Activated naive CD4-positive, alpha-beta T cell treated with Interleukin-2 at 50 U/mL for 16 hours (primary cell): ENCODE measurements around the gene BICDL2.
A peak's percentile ranks its signal among the peaks of the same experiment; 100 is the strongest.

Experiments
- DNase-seq: peaks from one replicate; pipeline ENCODE4 v3.0.0-alpha.2; 2020

The BICDL2 gene

DNA sequence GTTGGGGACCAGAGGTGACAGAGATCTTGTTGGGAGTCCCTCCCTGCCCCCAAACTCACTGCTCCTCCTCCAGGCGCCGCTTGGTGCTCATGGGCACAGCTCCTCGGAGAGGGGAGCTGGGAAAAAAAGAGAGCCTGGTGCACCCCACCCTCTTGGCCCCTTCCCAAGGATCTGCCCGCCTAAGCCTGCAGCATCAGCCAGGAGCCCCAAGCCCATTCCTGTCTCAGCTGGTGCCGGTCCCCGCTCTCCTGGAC, 13.4 kb downstream of the BICDL2 start:
- DNase-seq: peak; percentile 29

DNA sequence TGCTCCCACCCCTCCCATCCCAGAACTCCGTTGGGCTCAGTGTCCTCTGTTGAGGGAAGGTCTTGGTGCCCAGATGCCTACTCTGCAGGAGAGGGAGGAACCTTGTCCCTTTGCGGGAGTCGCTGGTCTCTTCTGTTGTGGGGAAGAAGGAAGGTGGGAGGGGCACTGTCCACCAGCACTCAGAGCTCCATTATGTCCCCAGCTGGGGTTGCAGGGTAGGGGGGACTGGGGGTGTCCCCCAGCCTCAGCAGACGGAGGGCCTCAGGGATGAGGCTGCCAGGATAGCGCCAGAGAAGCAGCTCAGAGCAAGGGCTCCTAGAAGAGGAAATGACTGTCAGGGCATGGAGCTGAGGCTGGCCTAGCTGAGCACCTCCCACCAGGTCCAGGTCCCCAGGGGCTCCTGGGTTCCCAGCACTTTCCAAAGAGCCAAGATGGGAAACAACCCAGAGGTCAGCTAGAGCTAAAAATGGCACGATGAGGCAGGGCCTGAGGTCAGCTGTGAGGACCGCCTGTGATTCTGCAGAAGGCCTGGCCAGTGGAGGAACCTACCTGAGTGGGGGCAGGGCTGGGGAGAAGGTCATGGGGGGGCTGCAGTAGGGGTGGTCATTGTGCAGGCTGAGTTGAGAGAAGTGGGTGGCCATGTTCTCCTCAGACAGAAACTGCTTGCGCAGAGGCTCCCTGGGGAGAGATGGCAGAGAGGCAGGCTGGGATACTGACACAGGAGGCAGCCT, 13.9 kb downstream of the BICDL2 start:
- DNase-seq: peak; percentile 7

DNA sequence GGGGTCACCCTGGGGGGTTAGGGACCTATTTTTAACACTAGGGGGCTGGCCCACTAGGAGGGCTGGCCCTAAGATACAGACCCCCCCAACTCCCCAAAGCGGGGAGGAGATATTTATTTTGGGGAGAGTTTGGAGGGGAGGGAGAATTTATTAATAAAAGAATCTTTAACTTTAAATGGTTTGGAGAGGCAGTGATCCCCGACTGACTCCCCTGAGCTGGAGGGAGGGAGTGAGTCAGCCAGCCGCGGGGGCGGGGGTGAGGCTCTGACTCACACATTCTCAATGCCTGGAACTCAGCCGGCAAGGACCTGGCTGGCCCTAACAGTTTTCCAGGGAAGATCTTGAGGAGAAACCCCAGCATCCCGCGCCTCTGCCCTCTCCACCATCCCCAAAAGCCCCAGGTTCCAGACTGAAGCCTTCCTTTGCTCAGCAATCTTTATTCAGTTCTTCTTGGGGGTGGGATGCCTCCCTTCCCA, 14.5 kb downstream of the BICDL2 start:
- DNase-seq: peak; percentile 93

DNA sequence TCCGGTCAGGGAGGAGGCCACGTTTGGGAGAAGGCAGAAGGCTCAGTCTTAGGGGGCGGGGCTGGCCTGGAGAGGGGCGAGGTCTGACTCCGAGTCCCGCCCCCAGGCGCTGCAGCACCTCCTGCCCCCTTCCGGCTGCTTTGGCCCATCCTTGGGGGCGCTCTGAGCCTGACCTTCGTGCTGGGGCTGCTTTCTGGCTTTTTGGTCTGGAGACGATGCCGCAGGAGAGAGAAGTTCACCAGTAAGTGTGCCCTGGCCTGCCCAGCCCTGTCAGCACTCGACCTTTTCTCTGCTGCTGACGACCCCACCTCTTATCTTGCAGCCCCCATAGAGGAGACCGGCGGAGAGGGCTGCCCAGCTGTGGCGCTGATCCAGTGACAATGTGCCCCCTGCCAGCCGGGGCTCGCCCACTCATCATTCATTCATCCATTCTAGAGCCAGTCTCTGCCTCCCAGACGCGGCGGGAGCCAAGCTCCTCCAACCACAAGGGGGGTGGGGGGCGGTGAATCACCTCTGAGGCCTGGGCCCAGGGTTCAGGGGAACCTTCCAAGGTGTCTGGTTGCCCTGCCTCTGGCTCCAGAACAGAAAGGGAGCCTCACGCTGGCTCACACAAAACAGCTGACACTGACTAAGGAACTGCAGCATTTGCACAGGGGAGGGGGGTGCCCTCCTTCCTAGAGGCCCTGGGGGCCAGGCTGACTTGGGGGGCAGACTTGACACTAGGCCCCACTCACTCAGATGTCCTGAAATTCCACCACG, 15.1 kb downstream of the BICDL2 start:
- DNase-seq: peak; percentile 81

DNA sequence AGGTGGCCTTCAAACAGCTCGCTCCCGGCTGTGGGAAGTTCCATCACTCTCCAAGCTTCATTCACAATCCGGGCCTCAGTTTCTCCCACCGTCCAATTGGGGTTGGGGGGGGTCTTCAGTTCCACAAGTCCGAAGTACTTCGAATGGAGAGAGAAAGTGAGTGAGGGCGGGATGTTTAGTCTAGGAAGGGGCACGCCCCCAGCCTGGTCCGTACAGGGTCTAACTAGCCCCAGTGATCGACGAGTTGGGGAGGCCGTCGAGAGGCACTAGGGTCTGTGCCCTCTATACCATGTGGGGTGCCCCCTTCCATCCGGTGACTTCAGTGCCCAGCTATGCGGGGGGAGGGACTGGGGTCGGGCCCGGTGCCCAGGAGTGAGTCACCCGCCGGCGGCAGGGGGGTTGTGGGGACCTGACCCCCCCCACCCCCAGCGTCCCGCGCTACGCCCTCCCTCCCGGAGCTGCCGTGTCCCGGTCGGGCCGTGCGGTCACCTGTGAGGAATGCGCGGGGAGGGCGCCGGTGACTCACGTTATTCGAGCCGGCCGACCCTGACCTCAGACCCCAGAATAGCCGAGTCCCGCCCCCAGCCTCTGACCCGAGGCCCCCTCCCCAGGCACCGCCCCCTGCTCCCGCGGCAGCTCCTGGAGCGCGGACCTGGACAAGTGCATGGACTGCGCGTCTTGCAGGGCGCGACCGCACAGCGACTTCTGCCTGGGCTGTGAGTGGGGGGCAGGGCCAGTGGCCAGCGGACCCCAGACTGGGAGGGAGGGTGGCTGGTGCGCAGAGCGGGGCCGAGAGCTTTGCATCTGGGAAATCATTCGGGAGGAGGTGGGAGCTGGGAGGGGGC, 15.9 kb downstream of the BICDL2 start:
- peak; percentile 65 for DNase-seq

DNA sequence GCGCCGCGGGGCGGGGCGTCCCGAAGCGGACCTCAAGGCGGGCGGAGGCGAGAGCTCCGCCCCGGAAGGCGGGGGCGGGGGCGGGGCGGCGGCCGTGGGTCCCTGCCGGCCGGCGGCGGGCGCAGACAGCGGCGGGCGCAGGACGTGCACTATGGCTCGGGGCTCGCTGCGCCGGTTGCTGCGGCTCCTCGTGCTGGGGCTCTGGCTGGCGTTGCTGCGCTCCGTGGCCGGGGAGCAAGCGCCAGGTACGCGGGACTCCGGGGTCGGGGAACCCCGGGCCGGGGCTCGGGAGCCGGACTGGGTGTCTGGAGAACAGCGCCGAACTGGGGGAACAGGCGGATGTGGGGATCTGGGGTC, 16.5 kb downstream of the BICDL2 start, which contains the start of gene TNFRSF12A:
TNFRSF12A (plus strand) TSS at position 122 of the 357 bp plus-strand sequence; CDS start at position 152, 30 bp downstream.
- DNase-seq: peak; percentile 69

DNA sequence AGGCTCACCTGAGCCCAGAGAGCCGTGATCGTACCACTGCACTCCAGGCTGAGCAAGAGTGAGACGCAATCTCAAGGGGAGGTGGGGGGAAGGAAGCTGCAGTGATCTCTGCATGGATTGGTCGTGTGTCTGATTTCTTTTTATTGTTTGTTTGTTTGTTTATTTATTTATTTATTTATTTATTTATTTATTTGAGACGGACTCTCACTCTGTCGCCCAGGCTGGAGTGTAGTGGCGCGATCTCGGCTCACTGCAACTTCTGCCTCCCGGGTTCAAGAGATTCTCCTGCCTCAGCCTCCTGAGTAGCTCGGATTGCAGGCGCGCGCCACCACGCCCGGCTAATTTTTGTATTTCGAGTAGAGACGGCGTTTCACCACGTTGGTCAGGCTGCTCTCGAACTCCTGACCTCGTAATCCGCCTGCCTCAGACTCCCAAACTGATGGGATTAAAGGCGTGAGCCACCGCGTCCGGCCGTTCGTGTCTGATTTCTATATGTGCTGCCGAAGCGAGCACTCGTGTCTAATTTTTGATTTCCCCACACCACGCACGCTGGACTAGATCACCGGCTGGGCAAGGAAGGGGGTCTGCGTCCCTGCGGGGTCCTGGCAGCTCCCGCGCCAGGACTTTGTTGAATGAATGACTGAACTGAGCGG, 17.0 kb downstream of the BICDL2 start:
- no peak for DNase-seq

DNA sequence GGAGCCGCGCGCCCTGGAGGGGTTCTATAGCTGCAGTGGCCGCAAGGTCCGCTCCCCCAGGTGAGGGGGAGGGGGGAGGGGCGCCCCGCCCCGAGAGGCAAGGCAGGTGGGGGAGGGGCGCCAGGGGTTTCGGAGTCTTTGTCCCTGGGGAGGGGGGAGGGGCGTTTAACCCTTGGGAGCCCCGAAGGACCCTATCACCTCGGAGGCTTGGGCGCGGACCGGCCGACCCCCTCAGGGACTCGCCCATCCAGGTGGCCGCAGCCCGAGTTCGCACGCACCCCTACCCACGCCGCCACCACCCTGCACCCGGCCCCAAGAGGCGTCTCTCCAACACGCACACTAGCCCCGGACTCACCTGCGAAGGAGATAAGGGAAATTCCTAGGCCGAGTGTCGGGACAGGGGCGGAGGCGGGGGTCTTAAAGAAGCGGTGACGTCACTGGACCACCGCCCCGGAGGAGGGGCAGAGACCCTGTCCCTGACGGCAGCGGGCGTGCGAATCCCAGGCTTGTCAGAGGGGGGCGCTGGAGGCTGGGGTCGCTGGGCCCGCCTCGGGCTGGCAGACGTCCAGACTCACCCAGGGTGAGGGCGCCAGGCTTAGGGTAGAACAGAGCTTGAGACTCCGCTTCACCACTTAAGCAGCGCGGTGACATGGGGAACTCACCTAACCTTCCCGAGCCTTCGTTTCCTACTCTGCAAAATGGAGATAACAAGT, 18.8 kb downstream of the BICDL2 start, which contains the start of gene CLDN6:
CLDN6 (minus strand) TSS at position 390 of the 713 bp plus-strand sequence. CDS start 2,162 bp downstream, outside the sequence.
- DNase-seq: peak; percentile 18

DNA sequence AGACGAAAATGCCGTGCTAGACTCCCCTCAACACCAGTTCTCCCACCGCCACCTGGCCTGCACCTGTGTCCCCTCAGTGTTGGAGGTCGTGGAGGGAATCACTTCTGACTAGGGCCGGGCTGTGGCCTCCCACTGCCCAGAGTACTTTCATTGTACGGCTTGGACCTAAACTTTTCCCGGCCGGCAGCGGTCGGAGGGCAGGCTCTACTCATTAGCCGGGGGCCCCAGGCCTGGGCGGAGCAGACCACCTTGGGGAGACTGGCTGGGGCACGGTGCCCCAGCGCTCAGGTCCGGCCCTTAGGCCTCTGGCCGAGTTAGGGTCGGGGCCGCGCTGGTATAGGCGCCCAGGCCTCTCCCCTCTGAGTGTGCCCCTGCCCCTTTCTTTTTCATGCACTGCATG, 19.4 kb downstream of the BICDL2 start:
- DNase-seq: no peak

DNA sequence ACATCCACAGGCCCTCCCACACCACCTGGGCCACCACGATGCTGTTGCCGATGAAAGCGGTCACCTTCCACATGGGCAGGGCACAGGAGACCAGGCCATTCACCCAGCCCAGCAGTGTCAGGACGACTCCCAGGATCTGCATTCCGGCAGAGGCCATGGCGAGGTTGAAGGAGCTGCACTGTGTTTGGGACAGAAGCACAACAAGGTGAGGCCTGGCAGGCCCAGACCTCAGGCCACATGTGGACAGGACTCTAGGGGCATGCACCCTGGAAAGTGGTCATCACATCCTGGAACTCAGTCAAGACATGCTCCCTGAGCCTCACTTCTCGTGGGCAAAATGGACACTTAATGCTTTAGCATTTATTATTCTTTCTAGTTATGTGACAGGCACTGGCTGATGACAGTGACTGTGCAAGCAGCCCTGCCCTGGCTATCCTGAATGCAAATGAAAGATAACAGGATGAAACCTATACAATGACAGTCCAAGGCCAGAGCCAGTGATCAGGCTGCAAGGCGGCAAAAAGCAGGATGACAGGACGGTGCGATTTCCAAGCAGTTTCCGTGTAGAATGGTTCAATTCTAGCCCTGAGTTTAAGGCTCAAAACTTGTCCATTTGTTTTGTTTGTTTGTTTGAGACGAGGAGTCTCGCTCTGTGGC, 20.8 kb downstream of the BICDL2 start:
- DNase-seq: no peak

DNA sequence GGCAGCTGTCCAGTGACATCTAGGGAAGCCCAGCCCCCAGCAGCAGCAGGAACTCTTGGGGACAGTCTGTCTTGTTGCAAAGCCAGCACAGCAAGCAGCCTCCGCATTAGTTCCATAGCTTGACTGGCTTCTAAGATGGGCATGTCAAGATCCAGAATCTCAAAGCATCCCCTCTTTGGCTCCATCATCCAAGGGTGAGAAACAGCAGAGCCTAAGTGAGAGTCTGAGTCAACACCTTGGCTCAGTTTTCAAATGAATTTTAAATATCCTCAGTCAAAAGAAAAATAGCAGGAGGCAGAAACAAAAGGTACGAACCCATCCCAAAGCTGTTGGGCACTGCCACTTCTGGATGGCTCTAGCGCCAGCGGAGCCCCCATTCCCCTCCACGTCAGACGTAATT, 21.8 kb downstream of the BICDL2 start:
- DNase-seq: no peak

DNA sequence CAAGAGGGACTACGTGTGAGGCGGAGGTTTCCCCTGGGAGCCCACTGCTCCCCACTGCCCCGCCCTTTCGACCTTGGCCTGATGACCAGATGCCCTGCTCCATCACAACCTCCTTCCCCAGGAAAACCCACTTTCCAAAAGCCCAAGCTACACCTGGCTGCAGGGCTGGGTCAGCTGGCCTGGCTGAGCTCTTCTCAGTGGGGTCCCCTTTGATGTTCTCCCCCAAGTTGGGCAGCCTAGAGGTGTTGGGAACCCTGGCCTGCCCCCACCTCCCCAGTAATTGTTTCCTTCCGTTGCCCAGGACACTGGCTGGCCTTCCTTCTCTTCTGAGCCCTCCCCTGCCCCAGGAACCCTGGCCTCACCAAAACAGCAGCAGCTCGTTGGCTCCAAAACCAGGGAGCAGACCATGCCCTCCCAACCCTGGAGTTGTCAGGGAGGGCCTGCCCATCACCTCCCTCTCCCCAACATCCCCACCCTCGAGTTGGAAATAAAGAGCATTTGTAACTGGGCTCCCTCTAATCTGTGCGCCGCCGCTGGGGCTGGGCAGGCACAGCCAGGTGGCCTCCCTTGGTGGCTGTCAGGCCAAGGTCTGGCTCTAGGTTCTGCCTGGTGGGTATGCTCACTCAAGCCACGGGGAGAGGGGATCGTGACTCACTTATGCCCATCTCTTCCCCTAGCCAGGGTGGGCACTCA, 22.6 kb downstream of the BICDL2 start:
- no peak for DNase-seq

DNA sequence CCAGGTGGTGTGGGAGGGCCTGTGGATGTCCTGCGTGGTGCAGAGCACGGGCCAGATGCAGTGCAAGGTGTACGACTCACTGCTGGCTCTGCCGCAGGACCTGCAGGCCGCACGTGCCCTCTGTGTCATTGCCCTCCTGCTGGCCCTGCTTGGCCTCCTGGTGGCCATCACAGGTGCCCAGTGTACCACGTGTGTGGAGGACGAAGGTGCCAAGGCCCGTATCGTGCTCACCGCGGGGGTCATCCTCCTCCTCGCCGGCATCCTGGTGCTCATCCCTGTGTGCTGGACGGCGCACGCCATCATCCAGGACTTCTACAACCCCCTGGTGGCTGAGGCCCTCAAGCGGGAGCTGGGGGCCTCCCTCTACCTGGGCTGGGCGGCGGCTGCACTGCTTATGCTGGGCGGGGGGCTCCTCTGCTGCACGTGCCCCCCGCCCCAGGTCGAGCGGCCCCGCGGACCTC, 23.2 kb downstream of the BICDL2 start:
- no peak for DNase-seq

DNA sequence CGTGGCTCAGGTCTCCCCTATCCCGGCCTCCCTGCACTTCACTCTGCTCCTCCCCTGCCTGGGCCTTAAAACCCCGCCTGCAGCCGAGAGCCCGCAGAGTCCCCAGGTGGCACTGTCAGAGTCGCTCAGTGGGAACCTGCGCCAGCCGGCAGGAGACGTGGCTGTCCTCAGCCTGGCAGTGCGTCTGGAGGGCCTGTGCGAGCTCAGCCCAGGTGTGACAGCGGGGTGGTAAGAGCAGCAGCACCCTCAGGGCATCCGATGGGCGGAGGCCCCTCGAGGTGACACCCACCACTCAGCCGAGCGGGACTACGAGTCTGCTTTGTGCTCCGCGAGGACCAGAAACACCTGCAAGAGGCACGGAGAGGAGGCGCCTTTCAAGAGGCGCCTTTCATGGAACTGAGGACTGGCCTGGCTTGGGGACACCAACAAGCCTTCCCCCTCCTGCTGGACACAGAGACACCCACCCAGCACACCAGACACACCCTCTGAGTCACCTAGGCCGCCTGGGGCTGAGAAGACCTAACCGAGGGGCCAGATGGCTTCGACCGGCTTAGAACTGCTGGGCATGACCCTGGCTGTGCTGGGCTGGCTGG, 23.8 kb downstream of the BICDL2 start, which contains the start of gene CLDN9:
CLDN9 (plus strand) TSS at position 96 of the 593 bp plus-strand sequence; CDS start at position 536, 440 bp downstream.
- no peak for DNase-seq

DNA sequence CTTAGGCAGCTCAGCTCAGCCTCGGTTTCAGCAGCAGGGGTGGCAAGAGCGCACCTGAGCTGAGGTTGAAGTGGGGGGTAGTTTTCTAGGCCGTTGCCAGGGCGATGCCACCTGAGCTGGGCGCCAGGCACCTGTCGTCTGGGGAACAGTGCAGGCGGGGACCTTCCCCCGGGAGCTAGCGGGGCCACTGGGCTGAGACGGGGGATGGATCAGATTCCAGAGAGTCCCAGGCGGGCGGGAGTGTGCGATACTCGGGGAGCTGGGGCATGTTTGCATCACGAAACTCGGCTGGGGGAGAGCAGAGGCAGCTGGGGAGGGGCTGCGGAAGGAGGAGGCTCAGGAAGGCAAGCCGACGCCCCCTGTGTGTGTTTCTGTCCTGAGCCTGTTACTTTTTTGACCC, 24.5 kb downstream of the BICDL2 start:
- DNase-seq: no peak

DNA sequence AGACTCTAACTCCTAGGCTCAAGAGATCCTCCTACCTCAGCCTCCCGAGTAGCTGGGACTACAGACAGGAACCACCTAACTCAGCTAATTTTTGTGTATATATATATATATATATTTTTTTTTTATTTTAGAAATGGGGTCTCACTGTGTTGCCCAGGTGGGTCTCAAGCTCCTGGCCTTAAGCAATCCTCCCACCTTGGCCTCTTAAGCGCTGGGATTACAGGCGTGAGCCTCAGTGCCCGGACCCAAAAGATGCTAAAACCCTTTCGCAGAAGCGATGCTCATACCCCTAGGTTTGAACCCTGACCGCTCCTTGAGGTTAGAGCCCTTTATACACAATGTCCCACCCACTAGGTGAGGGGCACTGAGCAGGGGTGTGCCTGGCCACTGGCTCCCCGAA, 26.2 kb downstream of the BICDL2 start:
- no peak for DNase-seq

DNA sequence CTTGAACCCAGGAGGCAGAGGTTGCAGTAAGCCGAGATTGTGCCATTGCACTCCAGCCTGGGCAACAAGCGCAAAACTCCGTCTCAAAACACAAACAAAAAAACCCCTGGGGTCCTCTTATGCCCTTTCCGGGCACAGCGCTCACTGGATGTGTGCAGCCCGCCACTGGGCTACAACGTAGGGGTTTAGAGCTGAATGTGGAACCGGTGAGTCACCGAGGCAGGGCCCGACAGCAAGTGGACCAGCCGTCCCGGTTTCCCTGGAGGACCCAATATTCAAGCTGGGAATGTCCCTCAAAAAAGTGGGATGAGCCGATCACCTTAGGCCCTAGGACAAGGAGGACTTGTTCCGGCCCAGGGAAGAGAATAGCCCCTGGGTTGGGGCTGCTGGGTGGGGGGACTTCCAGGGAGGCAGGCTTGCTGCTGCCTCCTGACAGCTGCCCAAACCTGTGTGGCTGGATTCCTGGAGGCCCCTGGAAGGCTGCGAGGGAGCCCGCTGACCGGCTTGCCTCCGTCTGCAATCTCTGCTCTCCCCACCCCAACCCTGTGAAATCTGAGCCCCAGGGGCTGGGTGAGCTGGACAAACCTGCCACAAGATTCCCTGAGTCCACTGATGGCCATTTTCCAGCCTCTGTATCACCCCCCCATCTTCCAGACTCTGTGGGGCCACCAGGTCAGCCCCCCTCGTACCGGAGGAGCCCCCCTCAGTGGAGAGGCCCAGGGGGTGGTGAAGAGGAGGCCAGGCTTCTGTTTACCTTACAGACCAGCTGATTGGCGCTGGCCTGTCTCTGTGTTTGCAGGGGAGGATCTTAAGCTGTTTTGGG, 27.0 kb downstream of the BICDL2 start:
- no peak for DNase-seq

DNA sequence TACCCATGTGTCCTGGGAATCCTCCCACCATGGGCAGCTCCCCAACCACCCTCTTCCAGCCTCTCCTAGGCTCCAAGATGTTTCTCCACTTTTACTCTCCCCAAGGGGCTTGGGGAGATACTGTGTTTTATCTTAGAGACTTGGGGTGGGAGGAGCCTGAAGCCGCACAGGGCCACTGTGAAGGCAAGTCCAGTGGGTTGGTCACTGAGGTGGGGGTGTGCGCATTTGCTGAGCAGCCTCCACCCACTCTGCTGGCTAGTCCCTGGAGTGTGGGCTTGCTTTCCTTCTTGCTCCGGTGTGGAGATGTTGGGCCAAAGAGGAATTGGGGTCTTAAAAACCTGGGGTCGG, 28.1 kb downstream of the BICDL2 start:
- DNase-seq: no peak

DNA sequence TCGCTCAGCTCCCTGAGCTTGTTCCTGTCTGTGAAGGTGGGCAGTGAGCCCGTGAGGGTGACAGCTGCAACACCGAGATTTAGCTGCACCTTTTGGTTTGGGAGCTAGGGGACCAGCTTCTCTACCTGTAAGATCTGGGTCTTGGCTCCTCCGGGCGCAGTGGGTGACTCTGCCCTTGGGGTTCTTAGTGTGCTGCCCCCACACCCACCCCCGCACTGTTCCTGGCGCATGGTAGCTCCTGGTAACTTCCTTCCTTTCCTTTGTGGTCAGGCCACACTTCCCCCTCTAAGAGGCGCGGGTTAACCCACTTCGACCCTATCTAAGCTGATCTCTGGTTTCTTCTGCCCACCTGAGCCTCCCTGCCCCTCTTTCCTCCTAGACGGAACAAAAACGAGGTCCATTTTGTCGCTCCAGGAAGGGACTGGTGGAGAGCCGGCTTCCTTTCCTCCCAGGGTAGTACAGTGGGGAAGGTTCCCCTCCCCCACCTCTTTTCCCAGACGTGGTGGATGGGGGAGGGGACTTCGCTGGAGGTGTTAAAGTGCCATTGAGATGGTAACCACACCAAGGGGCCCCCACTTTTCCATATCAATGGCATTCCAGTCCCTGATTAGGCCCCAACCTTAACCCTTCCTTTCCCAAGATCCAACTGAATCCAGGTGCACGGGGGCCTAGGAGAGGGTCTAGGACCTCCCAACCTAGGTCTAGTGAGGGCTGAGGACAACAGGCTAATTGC, 28.6 kb downstream of the BICDL2 start:
- DNase-seq: peak; percentile 26
